HepG2 (cell line): Measurements from ENCODE around the gene SYTL3. TPM values are rescaled to one million over a fixed set of nuclear protein-coding genes. Genes with fewer than 3 reads are reported as not detected.
A peak's percentile ranks its signal among the peaks of the same experiment; 100 is the strongest.

Experiments used
- DNMT3B ChIP-seq: conservative IDR thresholded peaks from 2 replicates; pipeline ENCODE4 v1.6.1; 2016; ENCODE audit warnings: missing biosample characterization, control low read depth
- DR1 ChIP-seq: sonication (generic); formaldehyde crosslinking; IDR thresholded peaks from 2 replicates; pipeline ENCODE4 v1.8.0; 2021; ENCODE audit warnings: mild to moderate bottlenecking, missing genetic modification reagents, inconsistent platforms
- GABPB1 ChIP-seq: IDR thresholded peaks from 2 replicates; pipeline ENCODE4 v1.6.1; 2016; ENCODE audit warnings: mild to moderate bottlenecking, missing genetic modification reagents, moderate library complexity, missing compliant biosample characterization
- HOXA3 ChIP-seq: sonication (generic); formaldehyde crosslinking; IDR thresholded peaks from 2 replicates; pipeline ENCODE4 v1.5.0; 2020; ENCODE audit warnings: missing genetic modification reagents
- JUNB ChIP-seq: sonication (generic); formaldehyde crosslinking; IDR thresholded peaks from 2 replicates; pipeline ENCODE4 v1.8.0; 2022; ENCODE audit warnings: missing genetic modification reagents, mild to moderate bottlenecking, borderline replicate concordance
- MEIS2 ChIP-seq: sonication (generic); formaldehyde crosslinking; IDR thresholded peaks from 2 replicates; pipeline ENCODE4 v1.9.0; 2021; ENCODE audit warnings: mild to moderate bottlenecking, missing genetic modification reagents
- NONO ChIP-seq, 2 experiments: fragments of 450-650 bp in 1 of 2; sonication (generic) in 1 of 2; formaldehyde crosslinking in 1 of 2; IDR thresholded peaks in 1 of 2; conservative IDR thresholded peaks in 1 of 2; 2 replicates each; pipeline versions ENCODE4 v1.6.1 to v1.8.0; 2017 to 2022; ENCODE audit warnings: mild to moderate bottlenecking in 1 of 2, missing genetic modification reagents in 1 of 2, moderate library complexity in 1 of 2
- PHF5A ChIP-seq: IDR thresholded peaks from one replicate; pipeline ENCODE4 v1.6.1; 2018; ENCODE audit warnings: low read depth, missing genetic modification reagents; ENCODE audit not compliant: unreplicated experiment
- ZFX ChIP-seq: sonication (generic); formaldehyde crosslinking; IDR thresholded peaks from 2 replicates; pipeline ENCODE4 v1.4.0; 2020; ENCODE audit warnings: mild to moderate bottlenecking, low read depth, missing genetic modification reagents, moderate library complexity
- ZNF207 ChIP-seq: fragments of 450-650 bp; IDR thresholded peaks from 2 replicates; pipeline ENCODE4 v1.6.1; 2016; ENCODE audit warnings: antibody characterized with exemption, borderline replicate concordance
- ZNF256 ChIP-seq: sonication (generic); formaldehyde crosslinking; conservative IDR thresholded peaks from 2 replicates; pipeline ENCODE4 v1.4.0; 2020; ENCODE audit warnings: missing genetic modification reagents
- ZNF335 ChIP-seq: sonication (generic); formaldehyde crosslinking; IDR thresholded peaks from 2 replicates; pipeline ENCODE4 v1.4.0; 2020; ENCODE audit warnings: missing genetic modification reagents
- ZNF501 ChIP-seq: sonication (generic); formaldehyde crosslinking; IDR thresholded peaks from 2 replicates; pipeline ENCODE4 v1.5.1; 2020; ENCODE audit warnings: mild to moderate bottlenecking, moderate library complexity, missing genetic modification reagents
- ZNF766 ChIP-seq: sonication (generic); formaldehyde crosslinking; IDR thresholded peaks from 2 replicates; pipeline ENCODE4 v1.5.0; 2020; ENCODE audit warnings: missing genetic modification reagents, borderline replicate concordance
- ZNF792 ChIP-seq: IDR thresholded peaks from 2 replicates; pipeline ENCODE4 v1.6.1; 2016
- ZSCAN21 ChIP-seq: sonication (generic); formaldehyde crosslinking; IDR thresholded peaks from 2 replicates; pipeline ENCODE4 v1.8.0; 2022; ENCODE audit warnings: mild to moderate bottlenecking, missing genetic modification reagents, moderate library complexity, borderline replicate concordance
- polyA plus RNA-seq, 8 experiments: library from polyadenylated mRNA; depleted of rRNA in 3 of 8; stranded (reverse) in 7 of 8; unstranded in 1 of 8; fragments of >200 nt; fragmentation: Illumina TruSeq in 4 of 8; extraction: Trizol in 4 of 8; gene quantifications; 2 replicates each; pipeline versions ENCODE4 v1.2.1 to v1.2.3, GENCODE V29; 2011 to 2016; ENCODE audit warnings: low read depth in 4 of 8, missing spikeins in 1 of 8, mixed read lengths in 1 of 8; ENCODE audit not compliant: insufficient read depth in 1 of 8
- total RNA-seq, 5 experiments: library from RNA; depleted of rRNA; stranded (reverse); fragments of >200 nt; fragmentation: Illumina TruSeq; extraction: Trizol; gene quantifications; 2 replicates each; pipeline ENCODE4 v1.2.3, GENCODE V29; 2016; ENCODE audit warnings: low read depth in 1 of 5
- TF ChIP-seq, protein P1 (sequence below): sonication (generic); formaldehyde crosslinking; IDR thresholded peaks from 2 replicates; pipeline ENCODE4 v1.4.0; 2020; ENCODE audit warnings: missing genetic modification reagents, mild to moderate bottlenecking, borderline replicate concordance
- TF ChIP-seq, protein P2 (sequence below): sonication (generic); formaldehyde crosslinking; IDR thresholded peaks from 2 replicates; pipeline ENCODE4 v1.5.1; 2020; ENCODE audit warnings: mild to moderate bottlenecking, missing genetic modification reagents
- TF ChIP-seq, protein P3 (sequence below): sonication (generic); formaldehyde crosslinking; IDR thresholded peaks from 2 replicates; pipeline ENCODE4 v1.8.0; 2022; ENCODE audit warnings: mild to moderate bottlenecking, missing genetic modification reagents; ENCODE audit not compliant: insufficient replicate concordance
- TF ChIP-seq, protein P4 (sequence below): sonication (generic); formaldehyde crosslinking; IDR thresholded peaks from 2 replicates; pipeline ENCODE4 v1.5.1; 2020; ENCODE audit warnings: missing genetic modification reagents, mild to moderate bottlenecking, borderline replicate concordance

SYTL3 gene
- total and polyA plus RNA-seq, 2 of the 13 experiments (the other 11 are each of a cell fraction or from before 2014, with no cell fraction given): 0.11 to 0.28 TPM

DNA sequence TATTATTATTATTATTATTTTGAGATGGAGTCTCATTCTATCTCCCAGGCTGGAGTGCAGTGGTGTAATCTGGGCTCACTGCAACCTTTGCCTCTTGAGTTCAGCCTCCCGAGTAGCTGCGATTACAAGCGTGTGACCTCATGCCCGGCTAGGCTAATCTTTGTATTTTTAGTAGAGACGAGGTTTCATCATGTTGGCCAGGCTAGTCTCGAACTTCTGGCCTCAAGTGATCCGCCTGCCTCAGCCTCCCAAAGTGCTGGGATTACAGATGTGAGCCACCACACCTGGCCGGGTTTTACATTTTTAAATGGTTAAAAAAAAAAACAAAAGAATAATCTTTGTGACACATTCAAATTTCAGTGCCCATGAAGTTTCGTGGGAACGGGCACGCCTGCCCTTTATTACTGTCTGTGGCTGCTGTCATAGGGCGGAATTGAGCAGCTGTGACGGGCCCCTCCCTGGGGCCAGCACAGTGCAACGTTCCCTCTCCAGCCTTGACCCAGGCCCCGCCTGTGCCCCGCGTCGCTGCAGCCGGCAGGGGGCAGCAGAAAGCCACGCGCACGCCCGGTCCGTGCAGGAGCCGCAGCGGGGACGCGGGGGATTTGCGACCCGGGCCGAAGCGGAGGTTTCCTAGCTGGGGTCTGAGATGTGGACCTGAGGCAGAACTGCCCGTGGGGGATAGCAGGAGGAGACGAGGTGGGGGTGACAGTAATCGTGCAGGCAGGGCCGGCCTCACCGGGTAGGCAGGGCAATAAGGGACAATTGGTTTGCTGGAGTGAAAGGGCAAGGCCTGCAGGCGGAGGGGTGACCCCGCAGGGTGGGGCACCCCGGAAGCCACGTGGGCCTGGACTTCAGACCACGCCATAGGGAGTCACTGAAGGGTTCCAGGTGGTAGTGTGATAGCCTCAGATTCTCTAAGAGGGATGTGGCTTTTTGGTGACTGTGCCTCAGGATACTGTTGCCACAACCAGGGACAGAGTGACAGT is 54.3 kb downstream of the SYTL3 start (continued):
- TF ChIP-seq, protein P1, sequence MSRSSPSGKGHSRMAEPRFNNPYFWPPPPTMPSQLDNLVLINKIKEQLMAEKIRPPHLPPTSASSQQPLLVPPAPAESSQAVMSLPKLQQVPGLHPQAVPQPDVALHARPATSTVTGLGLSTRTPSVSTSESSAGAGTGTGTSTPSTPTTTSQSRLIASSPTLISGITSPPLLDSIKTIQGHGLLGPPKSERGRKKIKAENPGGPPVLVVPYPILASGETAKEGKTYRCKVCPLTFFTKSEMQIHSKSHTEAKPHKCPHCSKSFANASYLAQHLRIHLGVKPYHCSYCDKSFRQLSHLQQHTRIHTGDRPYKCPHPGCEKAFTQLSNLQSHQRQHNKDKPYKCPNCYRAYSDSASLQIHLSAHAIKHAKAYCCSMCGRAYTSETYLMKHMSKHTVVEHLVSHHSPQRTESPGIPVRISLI (CRISPR knock-in tag): peak; percentile 72; the same call in 1 of the 2 replicates
- TF ChIP-seq PHF5A (no peak), JUNB (CRISPR knock-in tag) (no peak), HOXA3 (CRISPR knock-in tag) (peak; percentile 78), DR1 (CRISPR knock-in tag) (peak; percentile 79), GABPB1 (CRISPR knock-in tag) (peak; percentile 88), ZSCAN21 (CRISPR knock-in tag) (peak; percentile 73; the same call in 1 of the 2 replicates), ZFX (CRISPR knock-in tag) (peak; percentile 93), ZNF256 (CRISPR knock-in tag) (peak; percentile 78; the same call in 1 of the 2 replicates), ZNF335 (CRISPR knock-in tag) (peak; percentile 66; the same call in 1 of the 2 replicates), ZNF207 (no peak), ZNF766 (CRISPR knock-in tag) (peak; percentile 90; the same call in 1 of the 2 replicates), MEIS2 (CRISPR knock-in tag) (peak; percentile 85), NONO (IDR thresholded peaks at IDR 0.05) (no peak), NONO (CRISPR knock-in tag; conservative IDR thresholded peaks at IDR 0.05) (peak; percentile 94), DNMT3B (CRISPR knock-in tag) (no peak), ZNF501 (peak; percentile 97), ZNF792 (CRISPR knock-in tag) (peak; percentile 74; the same call in 1 of the 2 replicates)
- TF ChIP-seq, protein P2, sequence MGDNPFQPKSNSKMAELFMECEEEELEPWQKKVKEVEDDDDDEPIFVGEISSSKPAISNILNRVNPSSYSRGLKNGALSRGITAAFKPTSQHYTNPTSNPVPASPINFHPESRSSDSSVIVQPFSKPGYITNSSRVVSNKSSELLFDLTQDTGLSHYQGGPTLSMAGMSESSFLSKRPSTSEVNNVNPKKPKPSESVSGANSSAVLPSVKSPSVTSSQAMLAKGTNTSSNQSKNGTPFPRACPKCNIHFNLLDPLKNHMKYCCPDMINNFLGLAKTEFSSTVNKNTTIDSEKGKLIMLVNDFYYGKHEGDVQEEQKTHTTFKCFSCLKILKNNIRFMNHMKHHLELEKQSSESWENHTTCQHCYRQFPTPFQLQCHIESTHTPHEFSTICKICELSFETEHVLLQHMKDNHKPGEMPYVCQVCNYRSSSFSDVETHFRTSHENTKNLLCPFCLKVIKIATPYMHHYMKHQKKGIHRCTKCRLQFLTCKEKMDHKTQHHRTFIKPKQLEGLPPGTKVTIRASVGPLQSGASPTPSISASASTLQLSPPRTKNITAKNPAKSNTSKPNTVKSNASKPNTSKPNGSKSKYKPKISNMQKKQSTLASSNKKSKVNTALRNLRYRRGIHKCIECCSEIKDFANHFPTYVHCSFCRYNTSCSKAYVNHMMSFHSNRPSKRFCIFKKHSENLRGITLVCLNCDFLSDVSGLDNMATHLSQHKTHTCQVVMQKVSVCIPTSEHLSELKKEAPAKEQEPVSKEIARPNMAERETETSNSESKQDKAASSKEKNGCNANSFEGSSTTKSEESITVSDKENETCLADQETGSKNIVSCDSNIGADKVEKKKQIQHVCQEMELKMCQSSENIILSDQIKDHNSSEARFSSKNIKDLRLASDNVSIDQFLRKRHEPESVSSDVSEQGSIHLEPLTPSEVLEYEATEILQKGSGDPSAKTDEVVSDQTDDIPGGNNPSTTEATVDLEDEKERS (CRISPR knock-in tag): peak; percentile 90
- TF ChIP-seq, protein P3, sequence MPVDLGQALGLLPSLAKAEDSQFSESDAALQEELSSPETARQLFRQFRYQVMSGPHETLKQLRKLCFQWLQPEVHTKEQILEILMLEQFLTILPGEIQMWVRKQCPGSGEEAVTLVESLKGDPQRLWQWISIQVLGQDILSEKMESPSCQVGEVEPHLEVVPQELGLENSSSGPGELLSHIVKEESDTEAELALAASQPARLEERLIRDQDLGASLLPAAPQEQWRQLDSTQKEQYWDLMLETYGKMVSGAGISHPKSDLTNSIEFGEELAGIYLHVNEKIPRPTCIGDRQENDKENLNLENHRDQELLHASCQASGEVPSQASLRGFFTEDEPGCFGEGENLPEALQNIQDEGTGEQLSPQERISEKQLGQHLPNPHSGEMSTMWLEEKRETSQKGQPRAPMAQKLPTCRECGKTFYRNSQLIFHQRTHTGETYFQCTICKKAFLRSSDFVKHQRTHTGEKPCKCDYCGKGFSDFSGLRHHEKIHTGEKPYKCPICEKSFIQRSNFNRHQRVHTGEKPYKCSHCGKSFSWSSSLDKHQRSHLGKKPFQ (CRISPR knock-in tag): no peak
- TF ChIP-seq, protein P4, sequence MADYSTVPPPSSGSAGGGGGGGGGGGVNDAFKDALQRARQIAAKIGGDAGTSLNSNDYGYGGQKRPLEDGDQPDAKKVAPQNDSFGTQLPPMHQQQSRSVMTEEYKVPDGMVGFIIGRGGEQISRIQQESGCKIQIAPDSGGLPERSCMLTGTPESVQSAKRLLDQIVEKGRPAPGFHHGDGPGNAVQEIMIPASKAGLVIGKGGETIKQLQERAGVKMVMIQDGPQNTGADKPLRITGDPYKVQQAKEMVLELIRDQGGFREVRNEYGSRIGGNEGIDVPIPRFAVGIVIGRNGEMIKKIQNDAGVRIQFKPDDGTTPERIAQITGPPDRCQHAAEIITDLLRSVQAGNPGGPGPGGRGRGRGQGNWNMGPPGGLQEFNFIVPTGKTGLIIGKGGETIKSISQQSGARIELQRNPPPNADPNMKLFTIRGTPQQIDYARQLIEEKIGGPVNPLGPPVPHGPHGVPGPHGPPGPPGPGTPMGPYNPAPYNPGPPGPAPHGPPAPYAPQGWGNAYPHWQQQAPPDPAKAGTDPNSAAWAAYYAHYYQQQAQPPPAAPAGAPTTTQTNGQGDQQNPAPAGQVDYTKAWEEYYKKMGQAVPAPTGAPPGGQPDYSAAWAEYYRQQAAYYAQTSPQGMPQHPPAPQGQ: no peak
